Fibroblast of skin of left biceps (primary cell): ENCODE data around the gene NAALADL1.
"Not testable (repeated sequence)": the region's sequence is repeated elsewhere in the genome, so short reads cannot be mapped to it uniquely, and the experiment has no call there.

Source experiments
- DNase-seq, 2 experiments: peaks; one replicate each; pipeline ENCODE4 v3.0.0-alpha.2; 2013; ENCODE audit warnings: low read depth in 2 of 2

Gene NAALADL1

GRCh38 chr11:65051398-65051858 is 6.9 kb downstream of the NAALADL1 start:
- no peak for DNase-seq

- DNase-seq, result no peak
Observed at GRCh38 chr11:65047581-65048422, 10.6 kb downstream of the NAALADL1 start.

- no peak for DNase-seq
Observed at GRCh38 chr11:65045728-65046127, 12.6 kb downstream of the NAALADL1 start.

GRCh38 chr11:65045061-65045460 is 13.3 kb downstream of the NAALADL1 start:
- DNase-seq, result no peak

GRCh38 chr11:65043881-65044501 is 14.4 kb downstream of the NAALADL1 start:
- no peak for DNase-seq

- DNase-seq, result no peak
Observed at GRCh38 chr11:65042891-65043290, 15.5 kb downstream of the NAALADL1 start.

- peak; percentile 78 to 86 for DNase-seq
Observed at GRCh38 chr11:65040847-65041622, 17.3 kb downstream of the NAALADL1 start, which contains the start of gene SAC3D1. SAC3D1 (plus strand) TSS chr11:65041210; CDS start chr11:65041293, 83 bp downstream.

GRCh38 chr11:65040520-65040846 is 17.9 kb downstream of the NAALADL1 start:
- no peak for DNase-seq

- no peak for DNase-seq
Observed at GRCh38 chr11:65036931-65037330, 21.4 kb downstream of the NAALADL1 start.

GRCh38 chr11:65035579-65035978 is 22.8 kb downstream of the NAALADL1 start:
- no peak for DNase-seq

GRCh38 chr11:65034423-65034822 is 23.9 kb downstream of the NAALADL1 start:
- no peak for DNase-seq

- no peak for DNase-seq
Observed at GRCh38 chr11:65032216-65032615, 26.1 kb downstream of the NAALADL1 start.

GRCh38 chr11:65027213-65028067 is 30.9 kb downstream of the NAALADL1 start, which contains the start of gene SNX15:
SNX15 (plus strand) TSS chr11:65027439; CDS start chr11:65027538, 99 bp downstream.
- DNase-seq, result peak; percentile 91 to 92

GRCh38 chr11:65026810-65027209 is 31.5 kb downstream of the NAALADL1 start:
- no peak for DNase-seq

GRCh38 chr11:65023502-65023901 is 34.9 kb downstream of the NAALADL1 start:
- DNase-seq, result not testable (repeated sequence)

GRCh38 chr11:65021509-65021908 is 36.8 kb downstream of the NAALADL1 start:
- DNase-seq, result no peak

GRCh38 chr11:65021003-65021402 is 37.4 kb downstream of the NAALADL1 start:
- DNase-seq, result no peak

- DNase-seq, result no peak
Observed at GRCh38 chr11:65019824-65020223, 38.5 kb downstream of the NAALADL1 start.

- no peak for DNase-seq
Observed at GRCh38 chr11:65017937-65018336, 40.4 kb downstream of the NAALADL1 start.

GRCh38 chr11:65016705-65017104 is 41.6 kb downstream of the NAALADL1 start:
- DNase-seq, result no peak

GRCh38 chr11:65014726-65015227 is 43.6 kb downstream of the NAALADL1 start:
- no peak for DNase-seq
